NCI-H446 (cell line): ENCODE measurements around the gene PRLR.
"Not testable (repeated sequence)": the region's sequence is repeated elsewhere in the genome, so short reads cannot be mapped to it uniquely, and the experiment has no call there.

Experiments used
- DNase-seq, 2 experiments: peaks; one replicate each; lab custom pipeline; 2025; lab: John Stamatoyannopoulos, UW

Gene PRLR

GRCh38 chr5:35035929-35036328 is 194.4 kb downstream of the PRLR start:
- DNase-seq: not testable (repeated sequence)

GRCh38 chr5:35035271-35035670 is 195.0 kb downstream of the PRLR start:
- no peak for DNase-seq

- peak in 1 of 2 experiments; percentile 39 for DNase-seq
These were observed 197.9 kb downstream of the PRLR start for GRCh38 chr5:35032356-35032755.

GRCh38 chr5:35031276-35031675 is 199.0 kb downstream of the PRLR start:
- no peak for DNase-seq

- DNase-seq: peak in 1 of 2 experiments; percentile 12
These were observed 199.7 kb downstream of the PRLR start for GRCh38 chr5:35030426-35031100.

- DNase-seq: no peak
These were observed 201.0 kb downstream of the PRLR start for GRCh38 chr5:35029333-35029732.

- no peak for DNase-seq
These were observed 203.3 kb downstream of the PRLR start for GRCh38 chr5:35026941-35027340.

- DNase-seq: no peak
These were observed 203.9 kb downstream of the PRLR start for GRCh38 chr5:35026280-35026840.

GRCh38 chr5:35024911-35025510 is 205.3 kb downstream of the PRLR start:
- no peak for DNase-seq

- DNase-seq: no peak
These were observed 206.7 kb downstream of the PRLR start for GRCh38 chr5:35023391-35024178.

GRCh38 chr5:35016174-35017051 is 213.9 kb downstream of the PRLR start:
- no peak for DNase-seq

- no peak for DNase-seq
These were observed 215.2 kb downstream of the PRLR start for GRCh38 chr5:35015063-35015462.

GRCh38 chr5:35012796-35013195 is 217.5 kb downstream of the PRLR start:
- DNase-seq: no peak

- no peak for DNase-seq
These were observed 217.9 kb downstream of the PRLR start for GRCh38 chr5:35012365-35012764.

- no peak for DNase-seq
These were observed 219.6 kb downstream of the PRLR start for GRCh38 chr5:35010676-35011075.

- no peak for DNase-seq
These were observed 220.6 kb downstream of the PRLR start for GRCh38 chr5:35009657-35010056.

- no peak for DNase-seq
These were observed 221.3 kb downstream of the PRLR start for GRCh38 chr5:35009019-35009418.

GRCh38 chr5:35004771-35005170 is 225.5 kb downstream of the PRLR start:
- no peak for DNase-seq

- no peak for DNase-seq
These were observed 226.1 kb downstream of the PRLR start for GRCh38 chr5:35004200-35004599.

- peak; percentile 72 to 92 for DNase-seq
These were observed 227.0 kb downstream of the PRLR start for GRCh38 chr5:35003018-35003957.

GRCh38 chr5:35002459-35002858 is 227.8 kb downstream of the PRLR start:
- no peak for DNase-seq
